Tibial nerve (tissue), 4 donors: ENCODE measurements around the gene TLR6.

Experiments
- CTCF ChIP-seq, 5 experiments: fragments of 200-600 bp in 3 of 5; fragments of 450-650 bp in 2 of 5; sonication (generic) in 3 of 5; IDR thresholded peaks; one replicate each; pipeline ENCODE4 v1.5.1; 2016 to 2019; ENCODE audit warnings: antibody characterized with exemption in 5 of 5, mild to moderate bottlenecking in 3 of 5, moderate library complexity in 2 of 5
- EP300 ChIP-seq, 2 donors: sonication (generic); formaldehyde crosslinking; IDR thresholded peaks; one replicate each; pipeline ENCODE4 v1.6.1; 2017; ENCODE audit warnings: antibody characterized with exemption in 2 of 2, mild to moderate bottlenecking in 1 of 2

DNA sequence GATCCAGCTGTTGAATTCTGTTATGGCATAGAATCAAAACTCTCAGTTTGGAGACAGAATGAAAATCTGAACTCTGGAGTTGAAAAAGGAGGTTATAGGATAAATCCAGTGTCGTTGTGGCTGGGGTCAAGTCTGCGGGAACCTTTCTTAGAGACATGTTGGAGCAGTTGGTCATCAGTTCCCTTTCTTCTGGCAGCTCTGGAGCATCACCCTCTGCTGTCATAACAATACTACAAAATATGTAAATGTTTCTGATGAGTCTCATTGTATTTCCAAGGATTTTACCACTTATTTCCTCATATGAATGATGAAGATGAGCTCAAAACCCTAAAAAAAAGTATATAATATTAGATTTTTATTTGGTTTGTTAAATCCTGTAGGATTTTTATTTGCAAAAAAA, 81.3 kb downstream of the TLR6 start:
- TF ChIP-seq EP300 (IDR thresholded peaks at IDR 0.05) (no peak), CTCF (IDR thresholded peaks at IDR 0.05) (no peak)
